Activated CD8-positive, alpha-beta memory T cell treated with anti-CD3 and anti-CD28 coated beads, Interleukin-2, amount 50 U/mL, for 48 hours (primary cell): ENCODE data around the gene PTPA.
"Not testable (repeated sequence)": the region's sequence is repeated elsewhere in the genome, so short reads cannot be mapped to it uniquely, and the experiment has no call there.

Experiments
- DNase-seq: peaks from one replicate; pipeline ENCODE4 v3.0.0-alpha.2; 2020

The PTPA gene

GRCh38 chr9:129178568-129179382 lies 67.6 kb downstream of the PTPA start:
- DNase-seq: no peak

GRCh38 chr9:129181246-129181645 lies 70.0 kb downstream of the PTPA start:
- DNase-seq: no peak

- no peak for DNase-seq
Measured at GRCh38 chr9:129182122-129182521, 70.9 kb downstream of the PTPA start.

GRCh38 chr9:129182625-129183494 lies 71.6 kb downstream of the PTPA start:
- DNase-seq: no peak

- no peak for DNase-seq
Measured at GRCh38 chr9:129183495-129184218, 72.4 kb downstream of the PTPA start.

GRCh38 chr9:129184219-129184524 lies 73.0 kb downstream of the PTPA start:
- no peak for DNase-seq

- DNase-seq: no peak
Measured at GRCh38 chr9:129184596-129185122, 73.4 kb downstream of the PTPA start.

GRCh38 chr9:129185402-129185801 lies 74.2 kb downstream of the PTPA start:
- DNase-seq: no peak

- no peak for DNase-seq
Measured at GRCh38 chr9:129185991-129186390, 74.8 kb downstream of the PTPA start.

GRCh38 chr9:129187042-129187441 lies 75.8 kb downstream of the PTPA start:
- no peak for DNase-seq

- not testable (repeated sequence) for DNase-seq
Measured at GRCh38 chr9:129189971-129190370, 78.8 kb downstream of the PTPA start.

- DNase-seq: no peak
Measured at GRCh38 chr9:129191234-129191633, 80.0 kb downstream of the PTPA start.

- no peak for DNase-seq
Measured at GRCh38 chr9:129193655-129194054, 82.4 kb downstream of the PTPA start.

GRCh38 chr9:129194221-129194620 lies 83.0 kb downstream of the PTPA start:
- no peak for DNase-seq

GRCh38 chr9:129195606-129196005 lies 84.4 kb downstream of the PTPA start:
- DNase-seq: no peak

- DNase-seq: not testable (repeated sequence)
Measured at GRCh38 chr9:129197045-129197444, 85.8 kb downstream of the PTPA start.

- DNase-seq: no peak
Measured at GRCh38 chr9:129197978-129198318, 86.7 kb downstream of the PTPA start.
